ENCODE results near the gene TRAF3IP3.

GRCh38 chr1:209758400-209758799 lies 2.5 kb downstream of the TRAF3IP3 start:
- no peak for TF ChIP-seq CTCF (IDR thresholded peaks at IDR 0.05)
- no peak for TF ChIP-seq POLR2A (IDR thresholded peaks at IDR 0.05)
